Measurements from ENCODE around the gene CAGE1.

GRCh38 chr6:7332090-7332745 lies 57.3 kb downstream of the CAGE1 start:
- TF ChIP-seq, protein P1, sequence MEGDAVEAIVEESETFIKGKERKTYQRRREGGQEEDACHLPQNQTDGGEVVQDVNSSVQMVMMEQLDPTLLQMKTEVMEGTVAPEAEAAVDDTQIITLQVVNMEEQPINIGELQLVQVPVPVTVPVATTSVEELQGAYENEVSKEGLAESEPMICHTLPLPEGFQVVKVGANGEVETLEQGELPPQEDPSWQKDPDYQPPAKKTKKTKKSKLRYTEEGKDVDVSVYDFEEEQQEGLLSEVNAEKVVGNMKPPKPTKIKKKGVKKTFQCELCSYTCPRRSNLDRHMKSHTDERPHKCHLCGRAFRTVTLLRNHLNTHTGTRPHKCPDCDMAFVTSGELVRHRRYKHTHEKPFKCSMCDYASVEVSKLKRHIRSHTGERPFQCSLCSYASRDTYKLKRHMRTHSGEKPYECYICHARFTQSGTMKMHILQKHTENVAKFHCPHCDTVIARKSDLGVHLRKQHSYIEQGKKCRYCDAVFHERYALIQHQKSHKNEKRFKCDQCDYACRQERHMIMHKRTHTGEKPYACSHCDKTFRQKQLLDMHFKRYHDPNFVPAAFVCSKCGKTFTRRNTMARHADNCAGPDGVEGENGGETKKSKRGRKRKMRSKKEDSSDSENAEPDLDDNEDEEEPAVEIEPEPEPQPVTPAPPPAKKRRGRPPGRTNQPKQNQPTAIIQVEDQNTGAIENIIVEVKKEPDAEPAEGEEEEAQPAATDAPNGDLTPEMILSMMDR (IDR thresholded peaks at IDR 0.05; ENCODE audit: poor library complexity), result no peak
- TF ChIP-seq EZH2phosphoT487 (IDR thresholded peaks at IDR 0.05; ENCODE audit: low read depth, severe bottlenecking, unreplicated experiment), result no peak

All from hepatocyte (in vitro differentiated cells).